Adrenal gland (tissue), 5 donors: ENCODE results near the gene NAALADL2.

Experiments
- POLR2A ChIP-seq, 2 donors: fragments of 450-650 bp; IDR thresholded peaks; one replicate each; pipeline ENCODE4 v1.6.1; 2017; ENCODE audit warnings: antibody characterized with exemption in 2 of 2, mild to moderate bottlenecking in 2 of 2, moderate library complexity in 1 of 2
- TF ChIP-seq, protein P1 (sequence below), 6 experiments: fragments of 450-650 bp in 4 of 6; fragments of 200-600 bp in 2 of 6; sonication (generic) in 1 of 6; IDR thresholded peaks; 1 replicate in 5 of 6; 2 replicates in 1 of 6; pipeline versions ENCODE4 v1.5.1 to v1.8.0; 2016 to 2021; ENCODE audit warnings: antibody characterized with exemption in 6 of 6, mild to moderate bottlenecking in 2 of 6, moderate library complexity in 1 of 6
- donor health status: DM: no; HTN: no; CAD: no.

DNA sequence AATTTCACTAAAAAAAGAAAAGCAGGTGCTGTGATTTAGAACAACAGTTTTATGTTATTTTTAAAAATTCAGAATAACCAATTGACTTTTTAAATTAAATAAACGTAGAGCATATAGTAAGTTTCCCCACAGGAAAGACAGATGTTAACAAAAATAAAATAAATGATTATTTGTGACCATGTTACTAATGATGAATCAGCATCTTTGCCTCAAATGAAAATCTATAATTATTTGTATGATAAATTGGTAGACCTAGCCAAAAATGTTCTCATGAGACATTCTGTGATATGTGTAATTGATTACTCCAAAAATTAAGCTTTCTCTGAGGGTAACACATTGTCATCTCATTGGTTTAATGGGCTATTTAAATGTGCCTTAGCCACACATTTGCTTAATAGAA lies 948.0 kb downstream of the NAALADL2 start:
- TF ChIP-seq, protein P1, sequence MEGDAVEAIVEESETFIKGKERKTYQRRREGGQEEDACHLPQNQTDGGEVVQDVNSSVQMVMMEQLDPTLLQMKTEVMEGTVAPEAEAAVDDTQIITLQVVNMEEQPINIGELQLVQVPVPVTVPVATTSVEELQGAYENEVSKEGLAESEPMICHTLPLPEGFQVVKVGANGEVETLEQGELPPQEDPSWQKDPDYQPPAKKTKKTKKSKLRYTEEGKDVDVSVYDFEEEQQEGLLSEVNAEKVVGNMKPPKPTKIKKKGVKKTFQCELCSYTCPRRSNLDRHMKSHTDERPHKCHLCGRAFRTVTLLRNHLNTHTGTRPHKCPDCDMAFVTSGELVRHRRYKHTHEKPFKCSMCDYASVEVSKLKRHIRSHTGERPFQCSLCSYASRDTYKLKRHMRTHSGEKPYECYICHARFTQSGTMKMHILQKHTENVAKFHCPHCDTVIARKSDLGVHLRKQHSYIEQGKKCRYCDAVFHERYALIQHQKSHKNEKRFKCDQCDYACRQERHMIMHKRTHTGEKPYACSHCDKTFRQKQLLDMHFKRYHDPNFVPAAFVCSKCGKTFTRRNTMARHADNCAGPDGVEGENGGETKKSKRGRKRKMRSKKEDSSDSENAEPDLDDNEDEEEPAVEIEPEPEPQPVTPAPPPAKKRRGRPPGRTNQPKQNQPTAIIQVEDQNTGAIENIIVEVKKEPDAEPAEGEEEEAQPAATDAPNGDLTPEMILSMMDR (IDR thresholded peaks at IDR 0.05) = no peak
- TF ChIP-seq POLR2A (IDR thresholded peaks at IDR 0.05) = no peak
